AG04450 (cell line): ENCODE results near the gene SHISA9. TPM values are rescaled to one million over a fixed set of nuclear protein-coding genes. Genes with fewer than 3 reads are reported as not detected.

Experiments used
- CTCF ChIA-PET: fragments of 300-600, 350-600 bp; formaldehyde crosslinking; extraction: SDS; loops from one replicate; lab custom pipeline; 2022; ENCODE audit warnings: antibody characterized with exemption, inconsistent platforms; lab: Charles Lee
- POLR2A ChIA-PET: fragments of 350-600 bp; formaldehyde crosslinking; extraction: SDS; loops from one replicate; lab custom pipeline; 2021; ENCODE audit warnings: antibody characterized with exemption, inconsistent platforms; lab: Yijun Ruan, JAX
- DNase-seq: peaks from one replicate; pipeline ENCODE4 v3.0.0-alpha.2; 2011; ENCODE audit warnings: low read depth, low spot score
- H3K27ac ChIP-seq: one replicate; pipeline ENCODE4 v1.5.1; 2012; ENCODE audit warnings: low read depth, low read length, control low read depth
- H3K27me3 ChIP-seq: one replicate; pipeline ENCODE4 v1.6.0; 2012; ENCODE audit warnings: low read length; ENCODE audit not compliant: control insufficient read depth, insufficient read depth
- H3K4me3 ChIP-seq: 2 replicates; pipeline ENCODE4 v1.5.1; 2011; ENCODE audit warnings: mild to moderate bottlenecking, low read depth, low read length, control low read depth
- H3K9me3 ChIP-seq: 2 replicates; pipeline ENCODE4 v1.5.1; 2012; ENCODE audit warnings: low read length; ENCODE audit not compliant: control insufficient read depth, insufficient read depth
- CTCF ChIP-seq: IDR thresholded peaks from 2 replicates; pipeline ENCODE4 v1.5.1; 2011; ENCODE audit warnings: low read depth, low read length, control low read depth, inconsistent platforms
- polyA plus RNA-seq: library from polyadenylated mRNA; depleted of rRNA; stranded (reverse); fragments of >200 nt; gene quantifications from 2 replicates; pipeline ENCODE4 v1.2.3, GENCODE V29; 2011

Gene SHISA9
- polyA plus RNA-seq, 1 experiment, result not detected

DNA sequence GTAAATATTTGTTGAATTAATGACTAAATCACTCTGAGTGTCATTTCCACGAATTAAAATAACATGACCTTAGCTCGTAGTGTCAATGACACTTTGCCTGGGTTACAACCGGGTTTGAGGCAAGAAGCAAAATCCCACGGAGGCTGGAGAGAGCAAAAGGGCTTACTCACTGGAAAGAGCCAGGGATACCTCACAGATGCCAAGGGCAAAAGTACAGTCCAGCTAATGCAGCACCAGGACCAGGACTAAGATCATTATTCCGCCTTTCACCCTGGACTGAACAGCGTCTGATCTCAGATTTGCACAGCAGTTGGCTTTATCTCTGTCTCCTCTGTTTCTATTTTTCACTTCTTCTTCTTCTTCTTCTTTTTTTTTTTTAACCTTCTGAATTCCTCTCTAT is 175.5 kb downstream of the SHISA9 start:
- H3K27me3 ChIP-seq, result no peaks in the 10 kb centered on the region
- CTCF ChIA-PET, result no interaction called here
- POLR2A ChIA-PET, result no interaction called here

GRCh38 chr16:13077816-13078215 is 176.4 kb downstream of the SHISA9 start:
- no peak for TF ChIP-seq CTCF
- DNase-seq, result no peak

More for the DNA sequence above, 175.5 kb downstream of the SHISA9 start:
- Histone ChIP-seq H3K9me3 (peaks cover 40% of the 10 kb centered on the region), H3K27ac (no peak overlapping the region), H3K4me3 (no peak overlapping the region)
- no peak for DNase-seq
- no peak for TF ChIP-seq CTCF

GRCh38 chr16:13080531-13080930 is 179.1 kb downstream of the SHISA9 start:
- no peak for TF ChIP-seq CTCF
- H3K9me3 ChIP-seq, result peaks cover 27% of the 10 kb centered on the region
- DNase-seq, result no peak
- ChIA-PET CTCF (no interaction called here), POLR2A (no interaction called here)
- no peaks in the 10 kb centered on the region for H3K27me3 ChIP-seq
- H3K4me3 ChIP-seq, result no peak overlapping the region
- no peak overlapping the region for H3K27ac ChIP-seq

More at GRCh38 chr16:13077816-13078215, 176.4 kb downstream of the SHISA9 start:
- ChIA-PET POLR2A (no interaction called here), CTCF (no interaction called here)
- Histone ChIP-seq H3K4me3 (no peak overlapping the region), H3K27me3 (no peaks in the 10 kb centered on the region), H3K9me3 (peaks cover 36% of the 10 kb centered on the region), H3K27ac (no peak overlapping the region)

DNA sequence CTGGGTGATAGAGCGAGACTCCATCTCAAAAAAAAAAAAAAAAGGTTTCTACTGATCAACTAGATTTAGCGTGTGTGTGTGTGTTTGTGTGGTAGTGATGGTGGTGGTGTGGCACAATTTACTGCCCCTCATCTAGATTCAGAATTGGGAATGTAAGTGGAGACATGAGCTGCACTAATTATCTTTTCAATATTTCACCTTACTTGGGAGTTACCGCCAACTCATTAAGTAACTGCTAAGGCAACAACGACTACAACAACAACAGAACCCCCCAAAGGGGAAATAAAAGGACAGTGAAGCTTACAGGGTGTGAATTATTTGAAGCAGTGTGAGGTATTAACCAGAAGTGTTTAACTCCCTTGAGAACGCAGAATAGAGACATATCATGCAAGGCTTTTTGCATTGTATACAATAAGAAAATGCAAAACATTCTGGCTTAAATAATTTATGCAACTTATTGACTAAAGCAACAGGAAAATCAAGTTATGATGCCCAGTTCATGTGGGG is 180.5 kb downstream of the SHISA9 start:
- no peak for DNase-seq
- no peak for TF ChIP-seq CTCF
- Histone ChIP-seq H3K4me3 (no peak overlapping the region), H3K9me3 (peaks cover 28% of the 10 kb centered on the region), H3K27me3 (no peaks in the 10 kb centered on the region), H3K27ac (no peak overlapping the region)
- ChIA-PET CTCF (no interaction called here), POLR2A (no interaction called here)

DNA sequence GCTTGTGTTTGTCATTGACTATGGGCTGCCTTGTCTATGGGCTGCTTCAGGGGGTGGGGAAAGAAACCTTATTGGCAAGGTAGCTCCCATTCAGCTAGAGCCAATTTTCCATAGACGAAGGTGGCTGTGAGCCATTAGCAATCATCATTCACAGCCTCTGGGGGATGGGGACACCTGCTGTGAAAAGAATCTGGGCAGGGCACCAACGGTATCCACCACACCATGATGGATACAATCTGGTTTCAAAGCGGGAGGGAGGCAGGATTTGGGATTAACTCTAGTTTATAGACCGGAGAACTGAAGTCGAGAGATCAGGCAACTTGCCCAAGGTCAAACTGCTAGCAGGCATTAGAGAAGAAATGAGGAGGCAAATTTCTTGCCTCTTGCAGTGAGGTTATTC is 182.3 kb downstream of the SHISA9 start:
- ChIA-PET POLR2A (no interaction called here), CTCF (no interaction called here)
- Histone ChIP-seq H3K4me3 (no peak overlapping the region), H3K27me3 (no peaks in the 10 kb centered on the region), H3K9me3 (peaks cover 18% of the 10 kb centered on the region), H3K27ac (no peak overlapping the region)
- DNase-seq, result no peak
- TF ChIP-seq CTCF, result no peak
